GM12864 (cell line): ENCODE results near the gene DSC1.

Experiments
- DNase-seq: peaks from one replicate; pipeline ENCODE4 v3.0.0-alpha.2; 2011; ENCODE audit warnings: low read depth
- H3K4me3 ChIP-seq: 2 replicates; pipeline ENCODE4 v1.5.1; 2011; ENCODE audit warnings: mild to moderate bottlenecking, low read depth, low read length, control low read depth
- TF ChIP-seq, protein P1 (sequence below): IDR thresholded peaks from 2 replicates; pipeline ENCODE4 v1.5.1; 2011; ENCODE audit warnings: low read depth, mild to moderate bottlenecking, moderate library complexity, low read length, control low read depth, inconsistent platforms; ENCODE audit errors: missing control alignments

DSC1 gene

DNA sequence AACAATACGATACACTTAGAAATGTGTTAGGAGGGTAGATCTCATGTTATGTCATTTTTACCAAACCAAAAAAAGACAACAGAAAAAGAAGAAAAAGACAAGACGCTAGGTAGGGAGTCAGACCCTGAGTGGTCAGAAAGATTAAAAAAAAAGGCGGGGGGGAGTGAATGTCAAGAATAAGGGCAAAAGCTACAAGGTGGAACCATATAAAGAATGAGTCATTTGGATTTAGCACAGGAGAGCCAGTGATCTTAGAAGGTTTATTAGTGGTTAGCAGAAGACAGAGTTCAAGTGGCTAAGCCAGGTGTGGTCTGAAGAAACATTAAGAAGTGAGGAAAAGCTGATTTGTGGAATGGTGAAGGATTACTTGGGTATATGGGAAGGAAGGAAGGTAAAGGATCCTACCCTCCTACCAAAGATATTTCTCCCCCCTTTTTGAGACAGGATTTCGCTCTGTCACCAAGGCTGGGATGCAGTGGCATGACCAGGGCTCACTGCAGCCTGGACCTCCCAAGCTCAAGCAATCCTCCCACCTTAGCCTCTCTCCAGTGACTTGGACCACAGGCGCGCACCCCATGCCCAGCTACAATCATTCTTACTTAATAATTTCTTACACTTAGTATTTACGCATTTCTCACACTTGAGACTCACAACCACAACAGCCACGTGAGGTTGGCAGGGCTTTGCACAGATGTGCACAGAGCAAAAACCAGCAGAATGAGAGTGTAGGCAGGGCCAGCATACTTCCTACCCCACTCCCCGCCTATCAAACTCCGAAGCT is 63.0 kb downstream of the DSC1 start:
- TF ChIP-seq, protein P1, sequence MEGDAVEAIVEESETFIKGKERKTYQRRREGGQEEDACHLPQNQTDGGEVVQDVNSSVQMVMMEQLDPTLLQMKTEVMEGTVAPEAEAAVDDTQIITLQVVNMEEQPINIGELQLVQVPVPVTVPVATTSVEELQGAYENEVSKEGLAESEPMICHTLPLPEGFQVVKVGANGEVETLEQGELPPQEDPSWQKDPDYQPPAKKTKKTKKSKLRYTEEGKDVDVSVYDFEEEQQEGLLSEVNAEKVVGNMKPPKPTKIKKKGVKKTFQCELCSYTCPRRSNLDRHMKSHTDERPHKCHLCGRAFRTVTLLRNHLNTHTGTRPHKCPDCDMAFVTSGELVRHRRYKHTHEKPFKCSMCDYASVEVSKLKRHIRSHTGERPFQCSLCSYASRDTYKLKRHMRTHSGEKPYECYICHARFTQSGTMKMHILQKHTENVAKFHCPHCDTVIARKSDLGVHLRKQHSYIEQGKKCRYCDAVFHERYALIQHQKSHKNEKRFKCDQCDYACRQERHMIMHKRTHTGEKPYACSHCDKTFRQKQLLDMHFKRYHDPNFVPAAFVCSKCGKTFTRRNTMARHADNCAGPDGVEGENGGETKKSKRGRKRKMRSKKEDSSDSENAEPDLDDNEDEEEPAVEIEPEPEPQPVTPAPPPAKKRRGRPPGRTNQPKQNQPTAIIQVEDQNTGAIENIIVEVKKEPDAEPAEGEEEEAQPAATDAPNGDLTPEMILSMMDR = no peak
- no peak overlapping the region for H3K4me3 ChIP-seq
- DNase-seq = no peak

DNA sequence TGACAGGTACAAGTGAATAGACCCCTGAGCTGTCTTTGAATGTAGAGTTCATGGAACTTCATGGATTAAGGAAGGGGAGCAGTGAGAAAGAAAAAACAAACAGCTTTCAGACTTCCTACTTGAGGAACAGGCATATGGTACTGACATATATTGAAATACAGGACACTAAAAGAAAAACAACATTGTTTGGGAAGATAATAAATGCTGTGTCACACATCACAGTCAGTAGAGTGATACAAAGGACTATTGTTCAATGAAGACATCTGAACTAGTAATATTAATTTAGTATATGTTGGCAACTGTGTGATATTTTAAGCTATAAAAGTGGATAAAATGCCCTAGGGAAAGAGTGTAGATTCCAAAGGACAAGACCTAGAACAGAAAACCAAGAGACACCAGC is 63.8 kb downstream of the DSC1 start:
- TF ChIP-seq, protein P1 = no peak
- no peak for DNase-seq
- H3K4me3 ChIP-seq = no peak overlapping the region

DNA sequence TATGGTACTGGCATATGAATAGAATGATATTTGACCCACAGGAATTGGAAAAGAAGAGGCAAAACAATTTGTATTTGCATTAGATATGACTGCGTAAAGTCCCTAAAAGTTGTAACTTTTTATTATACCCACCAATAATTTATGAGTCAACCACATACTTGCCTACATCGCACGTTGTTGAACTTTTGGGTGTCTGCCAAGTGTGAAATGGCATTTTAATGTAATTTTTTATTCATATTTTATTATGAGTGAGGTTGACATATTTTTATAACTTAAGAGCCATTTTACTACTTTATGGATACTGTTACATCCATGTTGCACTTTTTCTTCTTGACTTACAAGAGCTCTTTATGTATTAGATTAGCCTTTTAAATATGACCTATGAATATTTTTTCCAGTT is 65.0 kb downstream of the DSC1 start:
- no peak for DNase-seq
- no peak overlapping the region for H3K4me3 ChIP-seq
- TF ChIP-seq, protein P1 = no peak

DNA sequence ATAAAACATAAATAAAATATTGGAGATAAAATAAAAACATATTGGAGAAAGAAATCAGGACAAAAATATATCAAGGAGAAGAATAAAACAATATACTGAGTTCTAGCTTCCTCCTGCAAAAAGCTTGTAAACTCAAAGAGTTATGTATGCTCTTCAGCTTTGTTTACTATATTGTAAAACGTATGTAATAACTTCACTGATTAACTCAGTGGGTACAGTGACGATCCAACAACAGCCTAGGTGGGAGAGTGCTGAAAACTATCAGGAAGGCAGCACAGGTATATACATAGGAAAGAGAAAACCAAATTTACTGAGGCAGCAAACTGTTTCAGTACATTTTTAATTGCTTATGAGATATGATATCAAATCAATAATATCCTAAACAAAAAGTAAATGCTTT is 68.8 kb downstream of the DSC1 start:
- TF ChIP-seq, protein P1 = no peak
- no peak overlapping the region for H3K4me3 ChIP-seq
- DNase-seq = no peak

DNA sequence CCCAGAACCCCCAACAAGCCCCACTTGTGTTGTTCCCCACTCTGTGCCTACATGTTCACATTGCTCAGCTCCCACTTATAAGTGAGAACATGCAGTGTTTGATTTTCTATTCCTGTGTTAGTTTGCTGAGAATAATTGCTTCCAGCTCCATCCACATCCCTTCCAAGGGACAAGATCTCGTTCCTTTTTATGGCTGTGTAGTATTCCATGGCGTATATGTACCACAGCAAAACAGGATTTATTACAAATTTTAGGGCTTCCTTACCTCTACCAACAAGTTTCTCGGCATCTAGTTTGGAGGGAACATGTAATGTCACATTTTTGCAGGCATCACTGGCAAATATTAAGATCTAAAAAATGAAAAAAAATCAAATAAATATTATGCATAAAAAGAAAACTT is 69.4 kb downstream of the DSC1 start:
- DNase-seq = no peak
- TF ChIP-seq, protein P1 = no peak
- no peak overlapping the region for H3K4me3 ChIP-seq

DNA sequence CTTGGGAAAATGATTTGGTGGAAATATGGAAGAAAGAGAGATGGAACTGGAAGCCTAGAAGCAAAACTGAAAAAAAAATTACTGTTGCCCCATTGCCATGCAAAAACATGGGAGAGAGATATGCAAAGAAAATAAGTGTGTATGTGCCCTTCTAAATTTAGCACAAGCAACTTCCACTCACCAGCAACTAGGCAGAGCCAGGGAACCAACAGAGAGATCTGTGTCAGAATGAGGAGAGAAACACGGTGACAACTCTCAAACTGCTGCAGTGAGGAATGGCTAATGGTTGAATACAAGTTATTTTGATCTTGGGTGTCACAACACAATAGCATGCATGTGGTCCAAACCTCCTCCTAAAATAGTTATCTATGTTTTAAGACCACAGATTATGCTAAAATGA is 71.3 kb downstream of the DSC1 start:
- TF ChIP-seq, protein P1 = no peak
- no peak overlapping the region for H3K4me3 ChIP-seq
- no peak for DNase-seq

DNA sequence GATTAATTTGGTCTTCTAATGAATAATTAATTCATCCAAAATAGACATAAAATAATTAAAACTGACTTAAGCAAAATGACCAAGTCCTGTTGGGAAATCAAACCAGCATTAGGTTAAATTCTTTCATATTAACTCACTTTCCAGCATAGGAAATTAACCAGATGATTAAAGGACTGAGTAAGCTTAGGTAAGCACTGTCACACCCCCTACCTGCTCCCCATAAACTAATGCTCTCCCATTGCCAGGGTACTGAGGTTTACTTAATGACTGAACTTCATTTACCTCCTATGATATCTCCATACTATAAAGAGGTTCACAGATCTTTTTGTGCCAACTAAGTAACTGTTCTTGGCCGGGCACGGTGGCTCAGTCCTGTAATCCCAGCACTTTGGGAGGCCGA is 74.1 kb downstream of the DSC1 start:
- no peak overlapping the region for H3K4me3 ChIP-seq
- TF ChIP-seq, protein P1 = no peak
- no peak for DNase-seq
